ENCODE results near the gene PBRM1. TPM values are rescaled to one million over a fixed set of nuclear protein-coding genes. Genes with fewer than 3 reads are reported as not detected.
"Not testable (repeated sequence)": the region's sequence is repeated elsewhere in the genome, so short reads cannot be mapped to it uniquely, and the experiment has no call there.

The PBRM1 gene
- total RNA-seq, 4 donors from 2014 or later, result 89.4 to 118 (median 114) TPM

GRCh38 chr3:52681596-52681995 is 4.1 kb downstream of the PBRM1 start:
- no peak for TF ChIP-seq CTCF (IDR thresholded peaks at IDR 0.05)
- DNase-seq (ENCODE audit: low spot score) (no peak), ATAC-seq (ENCODE audit: low FRiP score) (no peak)

DNA sequence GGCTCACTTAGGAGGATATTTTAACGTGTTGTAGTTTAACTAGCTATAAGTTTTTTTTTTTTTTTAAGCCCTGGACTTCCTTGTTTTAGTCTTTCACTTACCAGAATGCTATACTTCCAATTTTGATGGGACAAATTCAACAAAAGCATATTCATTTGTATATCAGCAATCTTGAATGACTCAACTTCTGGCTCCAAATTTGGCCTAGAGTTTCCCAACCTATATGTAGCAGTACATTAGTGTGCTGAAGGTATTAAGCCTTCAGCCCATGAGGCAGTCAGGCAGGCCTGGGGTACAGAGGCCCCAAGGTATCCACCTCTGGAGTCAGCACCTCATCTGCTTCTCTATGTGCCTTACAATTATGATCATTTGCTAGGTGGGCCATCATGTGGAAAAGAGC is 5.9 kb downstream of the PBRM1 start:
- DNase-seq (ENCODE audit: low spot score), result no peak
- TF ChIP-seq CTCF (IDR thresholded peaks at IDR 0.05), result no peak
- no peak for ATAC-seq (ENCODE audit: low FRiP score)

DNA sequence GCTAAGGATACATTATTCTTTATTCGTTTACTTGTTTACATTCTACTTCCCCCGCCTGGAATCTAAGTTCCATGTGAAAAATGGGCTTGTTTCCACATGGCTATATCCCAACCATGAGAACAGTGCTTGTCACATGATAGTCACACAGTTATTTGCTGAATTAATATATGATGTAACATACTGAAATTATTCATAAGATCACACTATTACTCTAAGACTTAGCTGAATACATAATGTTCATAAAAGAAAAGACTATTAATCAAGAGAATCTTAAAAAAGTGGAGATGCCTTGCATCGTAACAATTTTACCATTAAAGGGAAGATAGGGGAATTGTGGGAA is 6.5 kb downstream of the PBRM1 start:
- ATAC-seq (ENCODE audit: low FRiP score) (no peak), DNase-seq (ENCODE audit: low spot score) (no peak)
- no peak for TF ChIP-seq CTCF (IDR thresholded peaks at IDR 0.05)

- DNase-seq (ENCODE audit: low spot score), result no peak
- no peak for ATAC-seq (ENCODE audit: low FRiP score)
- no peak for TF ChIP-seq CTCF (IDR thresholded peaks at IDR 0.05)
Observed at GRCh38 chr3:52678265-52679198, 7.2 kb downstream of the PBRM1 start.

DNA sequence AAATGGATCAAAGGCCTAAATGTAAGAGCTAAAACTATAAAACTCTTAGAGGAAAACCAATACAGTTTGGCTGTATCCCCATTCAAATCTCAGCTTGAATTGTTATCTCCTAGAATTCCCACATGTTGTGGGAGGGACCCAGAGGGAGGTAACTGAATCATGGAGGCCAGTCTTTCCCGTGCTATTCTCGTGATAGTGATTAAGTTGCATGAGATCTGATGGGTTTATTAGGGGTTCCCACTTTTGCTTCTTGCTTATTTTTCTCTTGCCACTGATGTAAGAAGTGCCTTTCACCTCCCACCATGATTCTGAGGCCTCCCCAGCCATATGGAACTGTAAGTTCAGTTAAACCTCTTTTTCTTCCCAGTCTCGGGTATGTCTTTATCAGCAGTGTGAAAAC is 9.5 kb downstream of the PBRM1 start:
- DNase-seq (ENCODE audit: low spot score), result not testable (repeated sequence)

DNA sequence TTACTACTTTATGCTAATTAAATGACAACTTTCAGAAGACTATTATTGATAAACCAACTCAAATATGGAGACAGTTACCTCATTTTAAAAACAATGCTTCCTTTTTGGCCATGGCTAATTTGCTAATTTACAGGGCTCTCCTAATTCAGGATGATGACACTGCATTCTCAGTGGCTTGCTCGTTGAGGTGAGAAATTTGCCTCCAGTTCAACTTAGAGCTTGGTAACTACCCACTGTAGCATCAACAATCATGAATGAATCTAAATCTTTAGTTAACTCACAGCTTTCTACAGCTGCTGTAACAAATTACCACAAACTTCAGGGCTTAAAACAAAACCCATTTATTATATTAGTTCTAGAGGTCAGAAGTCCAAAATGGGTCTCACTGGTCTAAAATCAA is 14.0 kb downstream of the PBRM1 start:
- no peak for ATAC-seq (ENCODE audit: low FRiP score)
- TF ChIP-seq CTCF (IDR thresholded peaks at IDR 0.05), result no peak
- DNase-seq (ENCODE audit: low spot score), result no peak

More for the DNA sequence above, 9.5 kb downstream of the PBRM1 start:
- ATAC-seq (ENCODE audit: low FRiP score), result not testable (repeated sequence)

DNA sequence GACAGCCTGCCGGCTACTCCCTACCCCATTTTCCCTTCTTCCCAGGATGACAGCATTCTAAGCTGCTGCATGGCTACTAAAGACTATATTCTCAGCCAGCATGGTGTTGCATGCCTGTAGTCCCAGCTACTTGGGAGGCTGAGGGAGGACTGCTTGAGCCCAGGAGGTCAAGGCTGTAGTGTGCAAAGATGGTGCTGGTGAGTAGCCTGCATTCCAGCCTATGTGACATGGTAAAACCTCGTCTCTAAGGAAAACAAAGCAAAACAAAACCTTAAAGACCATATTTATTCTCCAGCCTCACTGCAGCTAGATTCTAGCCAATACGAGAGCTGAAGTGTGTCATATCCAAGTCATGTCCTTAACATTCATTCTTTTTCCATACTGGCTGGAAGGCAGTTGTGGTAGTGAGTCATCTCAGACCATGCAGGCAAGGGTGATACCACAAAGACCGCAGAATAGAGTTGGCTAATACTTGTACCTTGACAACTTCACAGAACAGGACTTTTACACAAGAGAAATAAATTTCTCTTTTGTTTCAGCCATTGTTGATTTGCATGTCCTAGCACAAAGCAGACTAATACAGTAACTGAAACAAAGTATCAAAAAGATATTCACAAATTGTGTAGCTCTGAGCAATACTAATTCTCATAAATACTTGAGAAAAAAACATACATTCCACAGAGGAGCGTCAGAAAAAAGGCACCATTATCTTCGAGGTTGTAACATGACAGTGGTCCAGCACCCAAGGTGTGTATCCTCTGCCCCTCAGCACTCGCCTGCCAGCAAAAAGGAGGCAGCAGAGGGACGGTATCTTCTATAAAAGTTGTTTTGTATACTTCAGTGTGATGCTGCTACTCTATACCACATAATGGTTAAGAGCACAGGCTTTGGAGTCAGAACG is 14.8 kb downstream of the PBRM1 start:
- no peak for TF ChIP-seq CTCF (IDR thresholded peaks at IDR 0.05)
- DNase-seq (ENCODE audit: low spot score) (no peak), ATAC-seq (ENCODE audit: low FRiP score) (peak; percentile 94)

Measured in omental fat pad (tissue), 4 donors.